Glomerular endothelial cell (primary cell): ENCODE measurements around the gene MED26. TPM values are rescaled to one million over a fixed set of nuclear protein-coding genes. Genes with fewer than 3 reads are reported as not detected.
"Not testable (repeated sequence)": the region's sequence is repeated elsewhere in the genome, so short reads cannot be mapped to it uniquely, and the experiment has no call there.

Experiments
- DNase-seq: peaks from one replicate; pipeline ENCODE4 v3.0.0-alpha.2; 2011; ENCODE audit warnings: low read depth, low spot score; ENCODE audit errors: extremely low read depth
- total RNA-seq: library from RNA; depleted of rRNA; stranded (reverse); fragments of >200 nt; gene quantifications from 2 replicates; pipeline ENCODE4 v1.2.3, GENCODE V29; 2015

The MED26 gene
- total RNA-seq, 1 donor from 2014 or later: 11.7 TPM

DNA sequence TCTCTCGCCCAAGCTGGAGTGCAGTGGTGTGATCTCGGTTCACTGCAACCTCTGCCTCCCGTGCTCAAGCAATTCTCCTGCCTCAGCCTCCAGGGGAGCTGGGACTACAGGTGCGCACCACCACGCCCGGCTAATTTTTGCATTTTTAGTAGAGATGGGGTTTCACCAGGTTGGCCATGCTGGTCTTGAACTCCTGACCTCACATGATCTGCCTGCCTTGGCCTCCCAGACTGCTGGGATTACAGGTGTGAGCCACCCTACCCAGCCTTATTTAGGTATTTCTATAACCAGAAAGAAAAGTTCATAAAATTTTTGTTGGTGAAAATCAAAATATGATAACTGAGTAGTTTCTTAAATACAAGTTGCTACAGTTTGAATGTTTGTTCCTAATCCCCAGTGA, 84.3 kb downstream of the MED26 start:
- not testable (repeated sequence) for DNase-seq

DNA sequence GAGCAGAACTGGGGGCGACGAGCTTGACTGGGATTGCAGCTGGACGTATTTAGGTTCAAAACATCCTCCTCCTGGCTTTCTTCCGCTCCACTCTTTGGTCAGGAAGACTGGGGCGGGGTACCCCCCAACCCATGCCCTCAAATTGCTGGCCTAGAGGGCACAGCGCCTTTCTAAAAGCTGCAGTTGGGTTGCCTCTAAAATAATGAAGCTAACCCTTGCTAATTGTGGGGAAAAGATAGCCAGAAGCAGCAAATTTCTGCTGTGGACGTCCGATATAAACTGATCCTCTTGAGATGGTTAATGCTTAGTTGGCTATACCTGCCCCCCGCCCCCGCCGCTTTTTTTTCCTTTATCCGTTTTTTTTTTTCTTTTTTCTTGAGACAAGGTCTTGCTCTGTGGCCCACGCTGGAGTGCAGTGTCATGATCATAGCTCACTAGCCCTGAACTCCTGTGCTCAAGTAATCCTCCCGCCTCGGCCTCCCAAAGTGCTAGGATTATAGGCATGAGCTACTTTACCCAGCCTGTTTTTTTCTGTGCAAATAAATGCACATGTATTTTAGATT, 85.0 kb downstream of the MED26 start:
- no peak for DNase-seq

DNA sequence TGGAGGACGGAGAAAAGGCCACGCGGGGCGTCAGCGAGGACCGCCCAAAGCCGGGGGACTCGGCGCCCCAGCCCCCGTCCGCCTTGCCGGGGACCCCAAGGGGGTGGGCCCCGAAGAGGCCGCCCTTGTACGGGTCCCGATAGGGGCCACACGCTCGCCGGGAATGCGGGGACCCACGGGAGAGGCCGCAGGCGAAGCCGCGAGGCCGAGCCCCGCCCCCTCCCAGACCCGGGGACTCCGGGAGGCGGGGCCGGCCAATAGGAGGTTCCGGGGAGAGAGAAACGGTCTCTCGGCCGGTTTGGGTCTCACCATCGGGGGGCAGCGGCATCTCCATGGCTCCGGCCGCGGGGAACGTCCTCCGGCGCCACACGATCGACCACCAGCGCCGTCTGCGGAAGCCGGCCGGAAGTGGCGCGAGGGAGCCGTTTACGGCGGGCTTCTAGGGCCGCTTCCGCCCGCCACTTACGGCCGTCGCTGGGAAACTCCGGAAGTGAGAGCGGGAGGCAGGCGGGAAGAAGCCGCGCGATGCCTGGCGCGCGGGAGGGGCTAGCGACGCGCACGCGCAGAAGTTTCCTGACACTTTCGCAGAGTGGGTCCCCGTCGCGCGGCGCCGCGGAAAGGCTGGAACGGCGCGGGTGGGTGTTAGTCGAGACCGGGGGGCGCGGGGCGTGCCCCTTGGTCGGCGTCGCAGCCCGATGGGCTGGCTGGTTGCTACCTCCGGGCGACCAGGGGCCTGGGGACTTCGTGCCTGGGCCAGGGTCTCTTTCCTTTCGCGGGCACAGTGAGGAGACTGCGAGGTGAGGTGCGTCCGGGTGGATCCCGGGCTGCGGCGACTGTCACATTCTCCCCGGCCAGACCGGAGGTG, 85.7 kb downstream of the MED26 start, which contains the start of gene CHERP:
TSS of gene CHERP (minus strand) at position 393 of the 865 bp plus-strand sequence. CDS start at position 334, 59 bp downstream.
- no peak for DNase-seq

DNA sequence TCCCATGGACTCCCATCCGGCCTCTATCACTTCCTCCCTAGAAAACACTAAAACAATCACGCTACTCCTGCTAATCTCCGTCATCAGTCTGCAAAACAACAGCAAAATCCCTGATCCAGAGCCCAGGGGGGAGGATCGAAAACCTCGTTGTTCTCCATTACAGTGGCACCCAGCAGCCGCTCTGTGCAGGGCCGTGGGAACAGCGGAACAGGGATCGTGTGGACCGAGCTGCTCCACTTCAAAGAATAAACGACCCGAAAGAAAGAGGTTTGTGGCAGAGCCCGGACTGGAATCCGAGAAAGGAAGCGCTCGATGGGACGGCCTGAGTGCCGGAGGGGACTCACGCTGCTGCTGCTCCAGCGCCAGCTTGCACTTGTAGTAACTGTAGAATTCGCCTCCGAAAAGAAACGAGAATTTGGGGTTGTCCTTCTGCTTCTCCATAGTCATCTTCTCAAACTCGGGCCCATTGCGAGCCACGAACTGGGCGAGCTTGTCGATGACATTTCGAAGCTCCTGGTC, 86.4 kb downstream of the MED26 start:
- DNase-seq: no peak

DNA sequence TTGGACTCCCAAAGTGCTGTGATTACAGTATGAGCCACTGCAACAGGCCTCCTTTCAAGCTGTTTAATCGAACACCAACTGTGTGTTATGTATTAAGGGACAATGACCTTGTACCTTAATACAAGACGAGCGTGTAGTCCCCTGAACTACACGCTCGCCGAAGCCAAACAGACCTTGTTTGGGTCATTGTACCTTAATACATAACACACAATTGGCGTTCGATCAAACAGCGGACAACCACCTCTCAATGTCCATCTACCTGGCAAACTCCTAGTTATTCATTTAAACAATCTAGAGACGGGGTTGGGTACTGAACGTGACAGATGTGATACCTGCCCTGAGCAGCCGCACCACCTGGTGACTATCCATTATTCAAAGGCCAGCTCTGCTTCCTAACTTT, 87.1 kb downstream of the MED26 start:
- no peak for DNase-seq

DNA sequence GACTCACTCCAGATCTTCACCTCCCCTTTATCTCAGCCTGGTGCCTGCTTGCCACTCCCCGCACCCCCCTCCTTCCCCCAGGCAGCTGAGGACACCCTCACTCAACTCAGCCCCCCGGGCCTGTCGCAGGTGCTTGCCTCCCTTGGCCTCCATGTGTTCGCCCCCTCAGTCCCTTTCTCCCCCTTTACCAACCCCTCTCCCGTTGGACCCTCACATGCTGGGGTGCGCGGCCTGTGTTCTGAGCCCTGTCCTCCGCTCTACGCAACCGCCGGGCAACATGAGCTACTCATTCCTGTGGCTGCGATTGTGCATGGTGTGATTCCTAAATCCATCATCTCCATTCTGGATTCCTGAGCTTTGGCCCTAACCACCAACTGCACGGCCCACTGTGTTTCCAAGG, 90.9 kb downstream of the MED26 start:
- no peak for DNase-seq

DNA sequence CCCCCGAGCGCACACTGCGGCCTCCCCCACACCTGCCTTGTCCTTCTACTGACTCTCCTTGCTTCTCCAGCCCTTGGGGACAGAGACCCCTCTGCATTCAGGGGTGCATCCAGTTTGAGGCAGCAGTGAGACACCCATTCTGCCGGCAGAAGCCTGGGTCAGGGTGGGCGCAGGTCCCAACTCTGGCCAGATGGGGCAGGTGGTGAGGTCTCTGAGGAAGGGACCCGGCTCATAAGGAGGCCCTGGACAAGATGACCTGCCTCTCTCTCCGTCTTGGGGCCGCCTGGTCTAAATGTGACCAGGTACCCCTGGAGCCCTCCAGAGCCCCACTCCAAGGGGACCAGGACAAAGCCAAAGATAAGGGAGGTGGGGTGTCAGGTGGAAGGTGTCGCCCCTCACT, 91.9 kb downstream of the MED26 start:
- no peak for DNase-seq

DNA sequence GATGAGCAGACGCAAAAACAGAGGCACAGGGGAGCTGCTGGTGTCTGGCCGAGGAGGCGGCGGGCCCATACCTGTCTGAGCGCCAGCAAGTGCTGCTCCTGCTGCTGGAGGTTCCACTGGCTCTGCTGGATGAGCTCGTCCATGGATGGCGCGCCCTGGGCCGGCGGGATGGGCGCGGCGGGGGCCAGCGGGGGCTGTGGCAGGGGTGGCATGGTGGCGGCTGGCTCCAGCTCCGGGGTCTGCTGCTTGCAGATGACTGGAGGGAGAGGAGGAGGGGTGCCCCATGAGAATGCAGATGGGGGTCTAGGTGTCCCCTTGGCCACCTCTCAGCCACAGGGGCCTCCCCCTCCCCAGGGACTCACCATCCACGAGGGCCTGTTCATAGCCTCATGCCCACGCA, 92.6 kb downstream of the MED26 start:
- DNase-seq: no peak

DNA sequence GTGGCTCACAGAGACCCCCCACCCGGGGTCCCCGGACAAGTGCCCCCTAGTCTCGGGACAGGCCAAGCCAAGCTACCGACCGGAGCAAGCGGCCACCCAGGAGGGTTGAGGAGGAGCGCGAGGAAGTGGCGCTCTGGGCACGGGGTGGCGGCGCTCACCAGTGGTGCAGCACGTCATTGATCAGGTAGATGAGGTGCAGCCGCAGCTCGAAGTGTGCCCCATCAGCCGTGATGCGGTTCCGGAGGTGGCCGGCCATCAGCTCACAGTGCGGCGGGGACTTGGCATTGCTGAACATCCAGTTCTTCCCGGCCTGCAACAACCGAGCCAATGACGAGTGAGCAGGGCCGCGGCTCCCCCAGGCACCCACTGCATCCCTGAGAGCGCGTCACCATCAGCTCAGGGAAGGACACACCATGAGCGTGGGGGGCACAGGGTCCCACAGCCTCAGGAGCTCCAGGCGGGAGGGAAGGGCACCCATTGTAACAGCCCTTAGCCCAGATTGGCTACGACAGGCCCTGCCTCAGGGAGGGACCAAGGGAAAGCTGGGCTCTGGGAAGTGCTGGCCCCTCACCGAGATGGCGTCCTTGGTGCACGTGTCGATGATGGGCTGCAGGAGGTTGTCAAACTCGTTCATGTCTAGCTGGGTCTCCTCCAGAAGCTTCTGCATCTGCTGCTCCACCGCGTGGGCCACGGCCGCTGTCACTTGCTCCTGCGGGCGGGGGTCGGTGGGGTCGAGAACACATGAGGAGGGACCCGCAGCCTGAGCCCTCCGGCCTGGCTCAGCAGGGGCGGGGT, 95.4 kb downstream of the MED26 start:
- no peak for DNase-seq

DNA sequence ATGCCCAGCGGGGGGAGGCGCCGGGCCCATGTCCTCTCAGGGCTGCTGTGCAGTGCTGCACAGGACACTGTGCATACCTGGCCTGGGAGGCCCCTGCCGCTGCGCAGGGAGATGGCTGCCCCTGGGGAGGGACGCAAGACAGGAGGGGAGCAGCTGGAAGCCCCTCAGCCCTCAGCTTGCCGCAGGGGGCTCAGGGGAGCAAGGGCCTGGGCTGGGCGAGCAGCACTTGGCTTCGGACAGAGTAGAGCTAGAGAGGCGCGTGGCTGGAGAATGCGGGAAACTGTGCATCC, 96.7 kb downstream of the MED26 start:
- no peak for DNase-seq

DNA sequence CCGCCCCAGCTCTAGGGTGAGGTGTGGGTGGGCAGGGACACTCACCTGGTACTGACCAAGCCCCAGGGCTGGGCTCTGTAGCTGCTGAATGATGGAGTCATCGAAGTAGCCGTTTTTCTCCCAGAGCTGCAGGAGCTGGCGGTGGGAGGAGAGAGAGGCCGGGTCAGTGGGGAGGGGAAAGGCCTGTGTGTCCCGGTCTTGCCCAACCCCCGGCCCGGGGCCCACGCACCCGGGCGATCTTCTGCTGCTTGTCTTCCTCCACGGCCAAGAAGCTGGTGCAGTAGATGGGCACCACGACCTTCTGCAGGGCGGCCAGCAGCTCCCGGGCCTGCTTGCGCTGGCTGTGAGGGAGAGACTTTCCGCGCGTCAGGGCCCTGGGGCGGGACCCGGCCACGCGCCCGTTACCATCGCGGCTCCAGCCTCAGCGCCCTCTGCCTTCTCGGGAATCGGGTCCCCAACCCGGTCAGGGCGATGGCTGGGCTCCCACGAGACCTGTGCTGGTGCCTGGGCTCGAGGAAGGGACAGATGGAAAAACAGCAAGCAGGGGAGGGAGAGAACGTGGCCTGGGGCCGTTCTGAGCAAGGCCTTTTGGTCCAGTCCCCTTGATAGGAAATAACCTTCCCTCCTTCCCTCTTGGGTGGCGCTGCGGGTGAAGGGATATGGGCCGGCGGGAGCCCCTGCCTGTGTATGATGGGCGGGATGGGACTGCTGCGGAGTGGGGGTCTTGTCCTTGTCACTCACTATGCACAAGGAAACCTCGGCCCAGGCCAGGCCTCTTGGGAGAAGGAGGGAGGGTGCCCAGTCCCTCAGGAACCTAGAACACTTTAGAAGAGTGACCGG, 97.2 kb downstream of the MED26 start:
- DNase-seq: no peak

DNA sequence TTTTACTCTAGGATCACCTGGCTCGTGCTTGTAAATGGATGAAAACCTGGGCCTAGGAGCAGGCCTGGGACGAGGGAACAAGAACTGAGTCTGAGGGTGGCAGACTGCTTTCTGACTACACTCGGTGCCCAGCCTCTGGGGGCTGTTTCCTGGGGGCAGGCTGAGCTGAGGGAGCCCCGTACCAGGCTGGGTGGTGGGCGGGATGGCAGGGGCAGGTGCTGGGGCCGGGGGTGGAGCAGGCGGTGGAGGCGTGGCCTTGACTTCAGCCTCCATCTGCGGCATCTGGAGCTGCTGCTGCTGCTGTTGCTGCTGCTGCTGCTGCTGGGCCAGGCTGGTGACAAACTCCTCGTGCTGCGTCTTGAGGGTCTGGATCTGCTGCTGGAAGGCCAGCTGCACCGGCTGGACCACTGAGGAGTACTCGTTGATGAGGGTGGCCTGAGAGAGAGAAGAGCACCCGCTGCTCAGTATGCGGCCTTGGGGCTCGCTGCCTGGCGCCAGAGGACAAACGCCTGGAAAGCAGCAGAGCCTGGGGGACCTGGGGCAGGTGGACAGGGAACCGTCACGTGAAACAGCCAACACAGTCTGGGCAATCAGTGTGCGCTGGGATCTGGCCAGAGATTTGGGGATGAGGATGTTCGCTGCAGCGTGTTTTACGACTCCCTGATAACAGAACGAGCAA, 98.4 kb downstream of the MED26 start:
- no peak for DNase-seq

DNA sequence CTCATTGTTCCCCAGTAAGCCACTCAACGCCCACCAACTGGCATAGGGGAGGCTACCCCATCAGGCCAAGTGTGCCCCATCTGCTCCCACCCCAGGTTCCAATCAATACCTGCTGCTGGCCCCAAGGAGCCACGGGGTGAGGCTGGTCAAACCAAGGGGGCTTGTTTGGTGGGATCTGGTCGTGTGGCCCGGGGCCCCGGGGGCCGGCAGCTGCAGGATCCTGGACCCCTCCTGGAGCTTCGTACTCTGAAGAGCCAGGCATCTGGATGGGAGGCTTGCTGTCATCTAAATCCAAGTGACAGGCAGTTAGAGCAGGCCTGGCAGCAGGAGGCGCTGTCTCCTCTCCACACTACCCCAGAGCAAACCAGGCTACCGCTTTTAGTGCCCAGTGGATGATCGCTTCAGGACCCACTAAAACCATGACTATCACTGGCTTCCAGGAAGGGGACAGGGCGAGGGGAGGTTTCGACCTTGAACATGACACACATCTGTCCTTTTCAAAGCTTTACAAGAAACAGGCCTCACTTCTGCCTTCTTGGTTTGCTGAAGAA, 100.0 kb downstream of the MED26 start:
- DNase-seq: no peak

DNA sequence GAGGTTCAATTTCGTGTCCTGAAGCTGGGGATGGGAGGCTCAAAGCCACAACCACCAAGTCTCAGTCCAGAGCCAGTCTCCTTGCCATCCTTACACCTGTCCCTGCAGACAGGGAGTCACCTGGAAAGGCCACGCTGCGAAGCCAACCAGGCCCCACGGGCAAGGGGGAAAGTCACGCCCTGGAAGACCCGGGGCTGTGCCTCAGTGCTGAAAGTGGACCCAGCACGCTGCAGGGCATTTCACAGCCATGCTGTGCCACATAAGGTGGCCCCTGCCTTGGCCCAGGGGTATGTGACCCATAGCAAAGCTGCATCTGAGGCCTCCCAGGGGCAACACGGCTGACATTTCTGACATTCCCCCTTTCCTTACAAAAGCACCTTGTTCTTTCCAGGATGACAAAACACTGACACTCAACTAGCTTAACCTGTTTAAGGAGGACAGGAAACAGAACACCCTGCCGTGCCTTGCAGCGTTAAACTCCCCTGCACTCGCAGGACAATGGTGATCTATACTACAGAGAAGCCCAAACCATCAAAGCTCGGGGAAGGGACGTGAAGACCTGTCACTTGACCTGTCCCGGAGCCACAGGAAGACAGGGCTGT, 100.6 kb downstream of the MED26 start:
- DNase-seq: no peak

DNA sequence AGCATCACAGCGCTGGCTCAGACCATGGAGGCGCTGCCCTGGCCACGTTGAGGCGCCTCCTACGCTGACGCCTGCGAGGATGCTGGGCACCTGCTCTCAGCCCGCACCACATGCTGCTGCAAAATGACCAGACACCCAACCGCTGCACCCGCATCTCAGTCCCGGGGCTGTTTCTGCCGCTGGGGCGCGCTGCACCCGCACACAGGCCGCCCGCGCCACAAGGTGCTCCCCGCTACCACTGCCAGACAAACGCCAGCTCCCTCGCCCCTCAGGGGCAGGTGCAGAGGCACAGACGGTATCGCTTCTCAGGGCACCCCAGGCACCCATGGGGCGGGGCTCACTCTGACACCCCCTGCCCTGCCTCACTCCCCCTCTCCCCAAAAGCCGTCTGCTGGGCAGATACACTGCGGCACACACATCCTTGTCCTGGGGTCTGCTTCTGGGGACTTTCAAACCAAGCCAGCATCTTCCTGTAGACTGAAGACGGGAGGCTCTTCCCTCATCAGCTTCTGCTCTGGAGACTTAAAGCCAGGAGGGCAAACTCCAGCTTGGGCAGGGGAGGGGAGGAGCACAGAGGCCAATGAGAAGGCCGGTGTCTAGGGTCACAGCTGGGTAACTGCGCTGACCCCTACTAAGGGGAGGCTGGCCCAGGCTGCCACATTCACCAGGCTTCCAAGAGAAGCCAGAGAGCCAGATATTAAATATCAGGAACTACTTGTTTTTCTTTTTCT, 102.1 kb downstream of the MED26 start:
- DNase-seq: no peak

DNA sequence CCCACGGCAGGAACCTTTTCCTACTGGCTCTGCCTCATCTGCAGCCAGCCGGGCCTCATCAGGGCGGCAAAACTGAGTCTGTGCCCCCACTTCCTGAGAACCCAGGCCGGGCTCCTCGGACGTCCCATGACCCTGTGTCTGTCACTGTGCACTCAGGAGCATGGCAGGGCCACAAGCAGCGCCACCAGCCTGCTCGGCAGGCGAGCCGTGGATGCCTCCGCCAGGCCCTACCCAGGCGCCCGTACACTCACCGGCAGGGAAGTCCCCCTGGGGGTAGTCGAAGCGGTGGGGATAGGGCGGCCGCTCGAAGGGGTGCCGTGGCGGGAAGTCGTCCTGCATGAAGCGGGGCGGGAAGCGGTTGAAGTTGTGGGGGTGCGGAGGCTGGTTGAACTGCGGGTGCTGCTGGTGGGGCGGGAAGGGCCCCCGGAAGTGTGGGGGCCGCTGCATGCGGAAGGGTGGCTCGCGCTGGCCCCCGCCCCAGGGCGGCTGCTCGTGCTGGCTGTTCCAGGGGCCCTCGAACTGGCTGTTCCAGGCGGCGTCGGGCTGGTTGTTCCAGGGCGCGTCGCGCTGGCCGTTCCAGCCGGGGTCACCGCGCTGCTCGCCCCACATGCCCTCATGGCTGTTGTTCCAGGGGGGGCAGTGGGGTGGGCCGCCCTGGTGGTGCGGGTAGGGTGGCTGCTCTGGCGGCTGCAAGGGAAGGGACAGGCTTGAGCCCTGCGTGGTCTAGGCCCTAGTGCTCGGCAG, 102.8 kb downstream of the MED26 start:
- no peak for DNase-seq
